GM21825 (cell line): ENCODE results near the gene UBL3.

ENCODE experiments used
- ATAC-seq: cut with Tn5 transposase; IDR thresholded peaks from one replicate; pipeline ENCODE4 v1.9.1; 2021; ENCODE audit warnings: mild to moderate bottlenecking, moderate library complexity; ENCODE audit not compliant: unreplicated experiment

Gene UBL3

GRCh38 chr13:29760544-29760943, 89.9 kb downstream of the UBL3 start:
- ATAC-seq: no peak

- peak; percentile 93 for ATAC-seq
These were observed 91.8 kb downstream of the UBL3 start for GRCh38 chr13:29758531-29759114.

- no peak for ATAC-seq
These were observed 93.9 kb downstream of the UBL3 start for GRCh38 chr13:29756506-29756905.

GRCh38 chr13:29754473-29754806, 96.0 kb downstream of the UBL3 start:
- no peak for ATAC-seq

GRCh38 chr13:29753618-29754472, 96.6 kb downstream of the UBL3 start:
- ATAC-seq: no peak

GRCh38 chr13:29752175-29752574, 98.2 kb downstream of the UBL3 start:
- ATAC-seq: no peak

- no peak for ATAC-seq
These were observed 100.3 kb downstream of the UBL3 start for GRCh38 chr13:29750183-29750530.

GRCh38 chr13:29749401-29750182, 100.8 kb downstream of the UBL3 start:
- no peak for ATAC-seq

- ATAC-seq: no peak
These were observed 102.3 kb downstream of the UBL3 start for GRCh38 chr13:29748097-29748496.

- ATAC-seq: no peak
These were observed 104.2 kb downstream of the UBL3 start for GRCh38 chr13:29746148-29746677.

GRCh38 chr13:29745704-29746103, 104.7 kb downstream of the UBL3 start:
- no peak for ATAC-seq

GRCh38 chr13:29743201-29743786, 107.1 kb downstream of the UBL3 start:
- ATAC-seq: no peak

- no peak for ATAC-seq
These were observed 109.5 kb downstream of the UBL3 start for GRCh38 chr13:29740961-29741360.

GRCh38 chr13:29737061-29737460, 113.4 kb downstream of the UBL3 start:
- no peak for ATAC-seq

- no peak for ATAC-seq
These were observed 117.2 kb downstream of the UBL3 start for GRCh38 chr13:29733147-29733611.

- no peak for ATAC-seq
These were observed 120.2 kb downstream of the UBL3 start for GRCh38 chr13:29730253-29730652.

GRCh38 chr13:29722415-29722814, 128.0 kb downstream of the UBL3 start:
- ATAC-seq: no peak

- no peak for ATAC-seq
These were observed 128.7 kb downstream of the UBL3 start for GRCh38 chr13:29721766-29722165.

GRCh38 chr13:29718694-29719093, 131.7 kb downstream of the UBL3 start:
- no peak for ATAC-seq

- no peak for ATAC-seq
These were observed 133.9 kb downstream of the UBL3 start for GRCh38 chr13:29716493-29716892.
